Choroid plexus epithelial cell (primary cell): ENCODE measurements around the gene RABL2B.

Source experiments
- DNase-seq: peaks from one replicate; pipeline ENCODE4 v3.0.0-alpha.2; 2010; ENCODE audit warnings: low read depth
- H3K4me3 ChIP-seq: 2 replicates; pipeline ENCODE4 v1.5.1; 2011; ENCODE audit warnings: low read depth, mild to moderate bottlenecking, control low read depth, low read length, moderate library complexity
- CTCF ChIP-seq: conservative IDR thresholded peaks from 2 replicates; pipeline ENCODE4 v1.5.1; 2011; ENCODE audit warnings: low read depth, mild to moderate bottlenecking, control low read depth, inconsistent platforms, low read length, moderate library complexity

Gene RABL2B

GRCh38 chr22:50730013-50730891 lies 53.2 kb downstream of the RABL2B start:
- no peak for TF ChIP-seq CTCF
- no peak for DNase-seq

GRCh38 chr22:50729391-50730012 lies 53.9 kb downstream of the RABL2B start:
- DNase-seq = no peak
- no peak for TF ChIP-seq CTCF

More at GRCh38 chr22:50730013-50730891, 53.2 kb downstream of the RABL2B start:
- H3K4me3 ChIP-seq = no peak overlapping the region

DNA sequence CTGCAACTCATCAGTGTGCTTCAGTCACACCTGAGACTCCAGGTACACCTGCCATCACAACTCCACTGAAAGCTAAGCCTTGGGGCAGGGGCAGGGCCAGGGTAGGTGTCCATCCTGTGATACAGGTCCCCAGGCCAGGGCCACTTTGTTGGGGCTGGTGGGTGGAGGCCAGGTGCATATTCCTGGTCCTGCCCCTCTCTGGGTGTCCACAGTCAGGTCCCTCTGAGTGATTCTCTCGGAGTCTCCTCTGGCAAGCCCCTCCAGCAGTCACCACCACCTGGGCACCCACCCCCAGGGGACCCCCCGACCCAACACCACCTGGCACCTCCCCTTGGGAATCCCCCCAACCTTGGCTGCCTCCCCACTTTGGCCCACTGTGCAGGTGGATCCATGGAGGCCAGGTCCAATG lies 54.9 kb downstream of the RABL2B start:
- no peak for DNase-seq
- TF ChIP-seq CTCF = no peak
- no peak overlapping the region for H3K4me3 ChIP-seq

More at GRCh38 chr22:50729391-50730012, 53.9 kb downstream of the RABL2B start:
- H3K4me3 ChIP-seq = no peak overlapping the region

DNA sequence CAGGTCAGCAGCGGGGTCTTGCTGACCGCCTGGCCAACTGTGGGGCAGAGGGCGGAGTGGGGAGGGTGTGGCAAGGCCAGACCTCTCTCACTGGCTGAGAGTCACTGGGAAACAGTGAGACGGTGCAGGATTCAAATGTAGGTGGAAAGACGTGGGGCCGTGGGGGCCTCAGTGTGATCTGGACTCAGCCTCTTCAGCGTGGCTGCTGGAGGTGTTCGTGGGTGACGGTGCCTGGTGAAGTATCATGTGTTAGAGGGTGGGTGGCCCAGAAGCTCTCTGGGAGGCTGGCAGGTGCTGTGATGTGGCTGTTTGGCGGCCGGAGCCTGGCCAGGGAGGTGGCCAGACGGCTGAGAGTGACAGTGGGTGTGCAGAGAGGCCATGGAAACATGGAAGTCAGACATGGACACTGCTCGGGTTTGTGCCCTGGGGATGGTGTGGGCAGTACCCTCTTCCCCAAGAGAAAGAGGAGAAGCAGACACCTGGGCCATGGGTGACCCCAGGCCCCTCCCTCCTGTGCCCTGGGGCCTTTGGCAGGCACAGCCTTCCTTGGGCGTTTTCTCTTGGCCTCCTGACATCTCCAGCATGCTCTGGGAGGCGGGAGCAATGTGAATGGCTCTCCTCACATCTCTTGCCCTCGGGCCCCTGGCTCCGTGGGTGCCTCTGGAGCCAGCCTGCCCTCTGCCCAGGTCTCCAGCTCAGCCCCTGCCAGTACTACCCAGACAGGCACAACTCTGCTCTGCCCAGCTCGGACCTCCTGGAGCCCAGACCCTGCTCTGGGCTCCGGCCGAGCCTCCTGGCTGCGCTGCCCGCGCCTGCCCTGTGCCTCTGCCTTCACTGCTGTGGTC lies 55.5 kb downstream of the RABL2B start:
- DNase-seq = no peak
- H3K4me3 ChIP-seq = no peak overlapping the region
- TF ChIP-seq CTCF = no peak

- TF ChIP-seq CTCF = no peak
- DNase-seq = no peak
- H3K4me3 ChIP-seq = no peak overlapping the region
Measured at GRCh38 chr22:50726643-50727340, 56.6 kb downstream of the RABL2B start.

DNA sequence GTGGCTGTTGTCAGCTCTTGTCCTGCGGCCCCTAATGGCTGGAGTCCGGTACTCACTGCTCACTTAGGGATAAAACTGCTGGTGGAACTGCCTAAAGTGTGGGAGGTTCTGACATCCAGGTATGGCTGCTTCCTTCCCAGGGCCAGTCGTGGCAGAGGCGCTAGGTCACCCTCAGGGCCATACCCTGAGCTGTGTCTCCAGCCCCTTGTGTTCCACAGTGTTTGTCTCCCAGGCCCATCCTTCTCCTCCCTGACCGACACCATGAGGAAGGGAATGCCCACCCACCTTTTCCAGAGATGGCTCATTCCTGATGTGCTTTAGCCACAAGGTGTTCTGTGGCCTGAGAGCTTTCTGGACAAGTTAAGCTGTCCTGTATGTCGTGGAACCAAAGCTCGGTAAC lies 57.8 kb downstream of the RABL2B start:
- H3K4me3 ChIP-seq = no peak overlapping the region
- TF ChIP-seq CTCF = no peak
- DNase-seq = no peak
